ENCODE data around the gene MUSK.

DNA sequence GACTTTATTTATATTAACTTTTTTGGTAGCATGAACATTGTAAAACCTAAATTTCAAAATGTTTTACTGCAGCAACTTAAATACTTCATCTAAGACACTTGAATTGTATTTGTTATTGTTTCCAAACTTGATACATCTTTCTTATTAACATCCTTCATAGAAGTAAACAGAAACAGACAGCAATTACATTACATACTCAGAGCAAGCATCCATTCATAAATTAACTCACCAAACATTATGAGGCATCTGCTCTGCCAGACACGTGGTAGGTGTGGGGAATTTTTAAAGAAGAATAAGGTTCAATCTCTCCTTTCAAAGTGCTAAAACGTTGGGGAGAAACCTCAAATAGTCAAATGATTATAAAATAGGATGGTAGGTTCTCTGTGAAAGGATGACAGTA lies 130.8 kb downstream of the MUSK start:
- TF ChIP-seq, protein P1, sequence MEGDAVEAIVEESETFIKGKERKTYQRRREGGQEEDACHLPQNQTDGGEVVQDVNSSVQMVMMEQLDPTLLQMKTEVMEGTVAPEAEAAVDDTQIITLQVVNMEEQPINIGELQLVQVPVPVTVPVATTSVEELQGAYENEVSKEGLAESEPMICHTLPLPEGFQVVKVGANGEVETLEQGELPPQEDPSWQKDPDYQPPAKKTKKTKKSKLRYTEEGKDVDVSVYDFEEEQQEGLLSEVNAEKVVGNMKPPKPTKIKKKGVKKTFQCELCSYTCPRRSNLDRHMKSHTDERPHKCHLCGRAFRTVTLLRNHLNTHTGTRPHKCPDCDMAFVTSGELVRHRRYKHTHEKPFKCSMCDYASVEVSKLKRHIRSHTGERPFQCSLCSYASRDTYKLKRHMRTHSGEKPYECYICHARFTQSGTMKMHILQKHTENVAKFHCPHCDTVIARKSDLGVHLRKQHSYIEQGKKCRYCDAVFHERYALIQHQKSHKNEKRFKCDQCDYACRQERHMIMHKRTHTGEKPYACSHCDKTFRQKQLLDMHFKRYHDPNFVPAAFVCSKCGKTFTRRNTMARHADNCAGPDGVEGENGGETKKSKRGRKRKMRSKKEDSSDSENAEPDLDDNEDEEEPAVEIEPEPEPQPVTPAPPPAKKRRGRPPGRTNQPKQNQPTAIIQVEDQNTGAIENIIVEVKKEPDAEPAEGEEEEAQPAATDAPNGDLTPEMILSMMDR (conservative IDR thresholded peaks at IDR 0.05; ENCODE audit: low read depth, low read length), result no peak
- TF ChIP-seq RAD21 (IDR thresholded peaks at IDR 0.05; ENCODE audit: low read length), result no peak
- TF ChIP-seq RCOR1 (IDR thresholded peaks at IDR 0.05; ENCODE audit: insufficient replicate concordance, low read length), result no peak
- no peak for TF ChIP-seq CHD1 (IDR thresholded peaks at IDR 0.05; ENCODE audit: low read depth, low read length)
- TF ChIP-seq POLR2A (IDR thresholded peaks at IDR 0.05; ENCODE audit: low read depth, low read length), result no peak
- no peak for TF ChIP-seq MXI1 (IDR thresholded peaks at IDR 0.05; ENCODE audit: borderline replicate concordance, low read depth, low read length)
- TF ChIP-seq, protein P2, sequence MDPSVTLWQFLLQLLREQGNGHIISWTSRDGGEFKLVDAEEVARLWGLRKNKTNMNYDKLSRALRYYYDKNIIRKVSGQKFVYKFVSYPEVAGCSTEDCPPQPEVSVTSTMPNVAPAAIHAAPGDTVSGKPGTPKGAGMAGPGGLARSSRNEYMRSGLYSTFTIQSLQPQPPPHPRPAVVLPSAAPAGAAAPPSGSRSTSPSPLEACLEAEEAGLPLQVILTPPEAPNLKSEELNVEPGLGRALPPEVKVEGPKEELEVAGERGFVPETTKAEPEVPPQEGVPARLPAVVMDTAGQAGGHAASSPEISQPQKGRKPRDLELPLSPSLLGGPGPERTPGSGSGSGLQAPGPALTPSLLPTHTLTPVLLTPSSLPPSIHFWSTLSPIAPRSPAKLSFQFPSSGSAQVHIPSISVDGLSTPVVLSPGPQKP (IDR thresholded peaks at IDR 0.05; ENCODE audit: borderline replicate concordance, low read depth, low read length), result no peak
- TF ChIP-seq, protein P3, sequence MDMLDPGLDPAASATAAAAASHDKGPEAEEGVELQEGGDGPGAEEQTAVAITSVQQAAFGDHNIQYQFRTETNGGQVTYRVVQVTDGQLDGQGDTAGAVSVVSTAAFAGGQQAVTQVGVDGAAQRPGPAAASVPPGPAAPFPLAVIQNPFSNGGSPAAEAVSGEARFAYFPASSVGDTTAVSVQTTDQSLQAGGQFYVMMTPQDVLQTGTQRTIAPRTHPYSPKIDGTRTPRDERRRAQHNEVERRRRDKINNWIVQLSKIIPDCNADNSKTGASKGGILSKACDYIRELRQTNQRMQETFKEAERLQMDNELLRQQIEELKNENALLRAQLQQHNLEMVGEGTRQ (IDR thresholded peaks at IDR 0.05; ENCODE audit: low read depth, low read length), result peak; percentile 37; the same call in 1 of the 2 replicates
- no peak for TF ChIP-seq BHLHE40 (IDR thresholded peaks at IDR 0.05; ENCODE audit: low read depth, low read length)
- no peak for TF ChIP-seq MAZ (IDR thresholded peaks at IDR 0.05; ENCODE audit: borderline replicate concordance, low read depth, low read length)
- no peak for TF ChIP-seq RFX5 (IDR thresholded peaks at IDR 0.05; ENCODE audit: low read depth, low read length)
- TF ChIP-seq CEBPB (IDR thresholded peaks at IDR 0.05; ENCODE audit: low read depth, low read length), result no peak
- no peak for TF ChIP-seq SMC3 (IDR thresholded peaks at IDR 0.05; ENCODE audit: low read depth, low read length)

Data from IMR-90 (cell line).